NCI-H2196 treated with DMSO at 0.1 percent for 48 hours (cell line): Measurements from ENCODE around the gene LRRD1.
"Not testable (repeated sequence)": the region's sequence is repeated elsewhere in the genome, so short reads cannot be mapped to it uniquely, and the experiment has no call there.

Experiments
- DNase-seq: peaks from one replicate; lab custom pipeline; 2025; ENCODE audit not compliant: unreplicated experiment; lab: John Stamatoyannopoulos, UW

LRRD1 gene

GRCh38 chr7:92178928-92179924 is at the start of gene LRRD1:
TSS of gene LRRD1 (minus strand) at chr7:92179142. CDS start at chr7:92165202, 13,940 bp downstream.
- peak; percentile 98 for DNase-seq

DNA sequence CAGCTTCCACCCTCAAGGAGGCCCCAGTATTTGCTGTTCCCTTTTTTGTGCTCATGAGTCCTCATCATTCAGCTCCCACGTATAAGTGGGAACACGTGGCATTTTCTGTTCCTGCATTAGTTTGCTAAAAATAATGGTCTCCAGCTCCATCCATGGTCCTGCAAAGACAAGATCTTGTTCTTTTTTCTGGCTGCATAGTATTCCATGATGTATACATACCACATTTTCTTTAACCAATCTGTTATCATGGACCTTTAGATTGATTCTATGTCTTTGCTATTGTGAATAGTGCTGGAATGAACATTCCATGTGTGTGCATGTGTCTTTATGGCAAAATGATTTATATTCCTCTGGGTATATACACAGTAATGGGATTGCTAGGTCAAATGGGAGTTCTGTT is 49.8 kb upstream of the LRRD1 start:
- no peak for DNase-seq

DNA sequence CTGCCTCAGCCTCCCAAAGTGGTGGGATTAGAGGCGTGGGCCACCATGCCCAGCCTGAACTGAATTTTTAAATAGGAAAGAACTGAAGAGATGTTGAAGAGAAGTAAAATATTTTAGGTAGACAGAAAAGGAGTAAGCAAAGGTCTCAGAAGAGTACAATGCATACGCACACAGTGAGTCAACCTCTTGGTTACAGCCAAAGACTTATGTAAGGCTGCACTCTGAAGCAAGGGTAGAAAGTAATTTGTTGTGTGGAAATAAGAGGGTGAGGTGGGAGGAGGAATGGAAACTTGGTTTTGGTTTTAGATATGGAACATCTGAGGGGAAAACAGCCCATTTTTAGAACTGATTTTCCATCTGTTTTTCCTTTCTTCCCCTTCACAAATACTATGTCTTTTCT is 49.2 kb upstream of the LRRD1 start:
- no peak for DNase-seq

DNA sequence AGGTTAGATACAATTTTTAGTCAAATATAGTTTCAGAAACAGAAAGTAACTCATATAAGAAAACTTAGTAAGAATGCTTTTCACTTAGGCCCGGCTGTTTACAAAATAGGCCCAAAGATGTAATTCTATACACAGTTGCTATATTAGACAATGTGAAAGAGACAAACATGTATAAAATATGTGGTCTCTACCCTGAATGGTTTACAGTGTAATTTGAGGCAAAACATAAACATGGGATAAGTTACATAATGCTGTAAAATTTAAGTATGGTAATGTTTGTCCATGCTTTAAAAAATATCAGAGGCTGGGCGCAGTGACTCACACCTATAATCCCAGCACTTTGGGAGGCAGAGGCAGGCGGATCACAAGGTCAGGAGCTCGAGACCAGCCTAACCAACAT is 48.0 kb upstream of the LRRD1 start:
- no peak for DNase-seq

DNA sequence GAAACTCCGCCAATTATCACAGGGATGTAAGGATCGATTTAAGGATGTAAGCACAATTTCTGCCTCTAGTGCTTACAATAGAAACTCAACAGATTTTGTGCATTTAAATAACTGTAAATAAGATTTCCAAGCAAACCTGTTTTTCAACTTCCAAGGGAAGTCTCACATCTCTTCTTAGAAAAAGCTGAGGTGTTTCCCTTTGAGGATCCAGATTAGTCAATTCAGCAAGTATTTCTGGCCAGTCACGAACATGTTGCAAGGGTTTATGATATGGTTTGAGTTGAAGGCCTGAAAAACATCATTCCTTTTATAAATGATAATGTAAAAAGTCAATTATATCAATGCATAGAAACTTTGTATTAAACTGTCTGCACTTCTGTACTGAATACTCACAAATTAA is 42.8 kb upstream of the LRRD1 start:
- DNase-seq = no peak

GRCh38 chr7:92206672-92207071 is 27.7 kb upstream of the LRRD1 start:
- DNase-seq = no peak

DNA sequence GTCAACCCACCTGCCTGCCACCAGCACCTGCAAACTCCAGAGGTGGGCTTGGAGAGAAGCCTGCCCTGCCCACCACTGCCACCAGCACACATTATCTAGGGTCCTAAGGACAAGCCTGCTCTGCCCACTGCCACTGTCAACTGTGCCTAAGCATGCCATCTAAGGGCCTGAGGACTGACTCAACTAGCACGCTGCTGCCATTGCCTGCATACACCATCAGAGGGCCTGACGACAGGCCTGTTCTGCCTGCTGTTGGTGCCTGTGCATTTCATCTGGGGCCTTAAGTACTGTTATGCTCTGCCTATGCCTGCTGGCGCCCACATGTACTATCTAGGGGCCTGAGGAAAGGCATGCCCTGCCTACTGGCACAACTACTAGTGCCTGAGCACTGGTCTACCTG is 27.0 kb upstream of the LRRD1 start:
- DNase-seq = no peak

GRCh38 chr7:92200791-92201190 is 21.8 kb upstream of the LRRD1 start:
- DNase-seq = no peak

DNA sequence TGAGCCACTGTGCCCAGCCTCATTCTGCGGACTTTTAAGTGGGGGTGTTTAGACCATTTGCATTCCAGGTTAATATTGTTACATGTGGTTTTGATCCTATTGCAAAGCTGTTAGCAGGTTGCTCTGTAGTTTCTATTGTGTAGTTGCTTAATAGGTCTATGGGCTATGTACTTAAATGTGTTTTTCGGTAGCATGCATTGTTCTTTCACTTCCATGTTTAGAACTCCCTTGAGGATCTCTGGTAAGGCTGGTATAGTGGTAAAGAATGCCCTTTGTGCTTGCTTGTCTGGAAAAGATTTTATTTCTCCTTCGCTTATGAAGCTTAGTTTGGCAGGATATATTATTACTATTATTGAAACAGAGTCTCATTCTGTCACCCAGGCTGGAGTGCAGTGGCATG is 13.4 kb upstream of the LRRD1 start:
- no peak for DNase-seq

GRCh38 chr7:92189246-92189645 is 10.3 kb upstream of the LRRD1 start:
- not testable (repeated sequence) for DNase-seq

DNA sequence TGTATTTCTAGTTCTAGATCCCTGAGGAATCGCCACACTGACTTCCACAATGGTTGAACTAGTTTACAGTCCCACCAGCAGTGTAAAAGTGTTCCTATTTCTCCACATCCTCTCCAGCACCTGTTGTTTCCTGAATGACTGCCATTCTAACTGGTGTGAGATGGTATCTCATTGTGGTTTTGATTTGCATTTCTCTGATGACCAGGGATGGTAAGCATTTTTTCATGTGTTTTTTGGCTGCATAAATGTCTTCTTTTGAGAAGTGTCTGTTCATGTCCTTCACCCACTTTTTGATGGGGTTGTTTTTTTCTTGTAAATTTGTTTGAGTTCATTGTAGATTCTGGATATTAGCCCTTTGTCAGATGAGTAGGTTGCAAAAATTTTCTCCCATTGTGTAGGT is 5.4 kb upstream of the LRRD1 start:
- not testable (repeated sequence) for DNase-seq

DNA sequence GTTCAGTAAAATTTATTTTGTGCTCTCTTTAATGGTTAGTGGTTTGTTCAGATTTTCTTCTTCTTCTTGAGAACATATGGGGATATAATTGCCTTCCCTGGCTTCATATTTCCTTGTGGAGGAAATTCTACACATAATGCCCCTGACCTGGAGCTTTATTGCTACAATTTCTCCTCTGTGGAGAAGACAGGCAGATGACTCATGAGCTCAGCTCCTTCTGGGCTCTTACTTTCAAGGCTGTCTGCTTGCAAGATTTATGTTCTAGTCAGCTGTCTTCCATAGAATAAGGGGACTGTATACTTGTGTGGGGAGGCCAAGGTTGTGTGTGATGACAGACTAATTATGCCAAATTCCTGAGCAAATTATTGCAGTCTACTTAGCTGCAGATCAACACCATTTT is 1.6 kb downstream of the LRRD1 start:
- DNase-seq = no peak

GRCh38 chr7:92169529-92169928 is 9.4 kb downstream of the LRRD1 start:
- not testable (repeated sequence) for DNase-seq

DNA sequence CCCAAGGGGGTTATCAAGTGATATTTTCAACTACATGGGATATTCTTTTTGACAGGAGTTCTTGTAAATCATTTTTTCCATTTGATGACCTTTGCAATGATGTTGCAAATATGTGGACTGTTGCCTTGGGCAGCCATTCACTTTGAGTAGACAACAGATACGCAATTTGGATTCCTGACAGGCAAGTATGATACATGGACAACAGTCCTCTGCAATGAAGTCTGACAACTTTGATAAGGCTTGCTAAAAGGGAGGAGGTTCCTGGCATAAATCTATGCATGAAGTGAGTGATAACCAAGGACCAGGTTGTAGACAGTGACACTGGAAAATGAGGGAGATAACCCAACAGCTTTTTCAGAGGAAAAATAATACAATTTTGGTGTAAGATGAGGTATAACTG is 17.7 kb downstream of the LRRD1 start:
- DNase-seq = no peak

DNA sequence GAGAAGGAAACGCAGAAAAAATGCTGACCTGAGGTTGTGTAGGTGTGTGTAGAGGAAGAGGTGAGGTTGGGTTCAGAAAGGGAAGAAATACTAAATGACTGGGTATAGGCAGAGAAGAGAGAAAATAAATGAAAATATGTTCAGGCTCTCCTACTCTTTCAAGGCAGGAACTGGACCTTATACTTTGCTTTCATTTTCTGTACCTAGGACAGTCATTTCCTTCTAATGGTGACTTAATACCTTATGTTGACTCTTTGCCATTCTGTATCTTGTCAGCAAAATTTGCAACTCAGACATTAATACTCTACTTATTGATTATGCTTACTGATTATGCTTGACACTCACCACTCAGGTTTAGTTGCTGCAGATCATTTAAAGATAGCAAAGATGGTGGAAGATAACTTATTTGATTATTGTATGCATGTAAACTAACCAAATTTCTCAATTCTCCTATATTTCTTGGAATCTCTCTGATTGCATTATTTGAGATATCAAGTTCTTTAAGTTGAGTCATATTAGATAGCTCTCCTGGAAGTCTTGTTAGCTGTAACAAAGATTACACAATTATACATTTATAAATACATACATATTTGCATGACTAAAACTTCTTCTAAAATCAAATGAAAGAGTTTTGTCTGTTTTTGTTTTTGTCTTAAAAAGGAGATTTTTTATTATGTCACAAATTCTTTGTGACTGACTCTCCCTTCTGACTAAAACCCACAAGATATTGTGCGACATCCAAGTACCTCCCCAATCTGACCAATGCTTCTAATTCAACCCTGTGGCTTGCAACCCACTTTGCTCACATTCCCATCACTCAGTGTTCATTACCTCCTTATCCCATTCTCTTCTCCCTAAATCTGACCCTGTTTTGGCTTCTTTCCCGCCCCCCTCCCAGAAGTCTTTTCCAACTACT is 20.0 kb downstream of the LRRD1 start:
- DNase-seq = no peak

GRCh38 chr7:92156990-92157389 is 22.0 kb downstream of the LRRD1 start:
- no peak for DNase-seq

DNA sequence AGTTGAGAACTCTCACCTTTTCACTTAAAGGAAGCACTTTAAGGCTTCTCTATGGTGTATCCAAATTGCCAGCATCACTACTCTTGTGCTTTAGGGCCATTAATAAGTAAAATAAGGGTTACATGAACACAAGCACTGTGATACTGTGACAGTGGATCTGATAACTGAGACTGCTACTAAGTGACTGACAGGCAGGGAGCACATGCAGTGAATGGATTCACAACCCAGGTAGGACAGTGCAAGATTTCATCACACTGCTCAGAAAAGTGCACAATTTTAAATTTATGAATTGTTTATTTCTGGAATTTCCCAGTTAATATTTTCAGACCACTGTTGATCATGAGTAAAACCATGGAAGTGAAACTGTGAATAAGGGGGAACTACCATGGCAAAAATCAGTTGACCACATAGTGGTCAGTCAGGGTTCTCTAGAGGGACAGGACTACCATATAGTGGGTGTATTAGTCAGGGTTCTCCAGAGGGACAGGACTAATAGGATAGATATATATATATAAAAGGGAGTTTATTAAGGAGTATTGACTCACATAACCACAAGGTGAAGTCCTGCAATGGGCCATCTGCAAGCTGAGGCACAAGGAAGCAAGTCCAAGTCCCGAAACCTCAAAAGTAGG is 23.7 kb downstream of the LRRD1 start:
- no peak for DNase-seq

GRCh38 chr7:92150450-92151017 is 28.4 kb downstream of the LRRD1 start:
- DNase-seq = no peak

- no peak for DNase-seq
Observed at GRCh38 chr7:92149736-92150239, 29.2 kb downstream of the LRRD1 start.

- DNase-seq = not testable (repeated sequence)
Observed at GRCh38 chr7:92143192-92143880, 35.6 kb downstream of the LRRD1 start.
